ENCODE data around the gene RBBP7.

GRCh38 chrX:16855363-16856075 lies 14.6 kb downstream of the RBBP7 start:
- TF ChIP-seq TAF1 (IDR thresholded peaks at IDR 0.05; ENCODE audit: borderline replicate concordance, insufficient read depth, low read length) (no peak), POLR2AphosphoS5 (IDR thresholded peaks at IDR 0.05; ENCODE audit: low read depth, low read length) (no peak), SIN3A (IDR thresholded peaks at IDR 0.05; ENCODE audit: borderline replicate concordance, insufficient read depth, low read length) (no peak), REST (IDR thresholded peaks at IDR 0.05; ENCODE audit: insufficient read depth in 1 of 2, low read depth in 2 of 2, low read length in 2 of 2) (no peak)
